AG04449 (cell line): ENCODE data around the gene RIC8B.

Experiments
- CTCF ChIA-PET: fragments of 350-600 bp; formaldehyde crosslinking; extraction: SDS; loops from one replicate; lab custom pipeline; 2021; ENCODE audit warnings: antibody characterized with exemption; lab: Yijun Ruan, JAX
- POLR2A ChIA-PET: fragments of 400-600, 350-600 bp; formaldehyde crosslinking; extraction: SDS; loops from one replicate; lab custom pipeline; 2020; ENCODE audit warnings: antibody characterized with exemption, inconsistent platforms; lab: Yijun Ruan, JAX
- DNase-seq: peaks from one replicate; pipeline ENCODE4 v3.0.0-alpha.2; 2010; ENCODE audit warnings: low read depth, low spot score
- H3K4me3 ChIP-seq: 2 replicates; pipeline ENCODE4 v1.5.1; 2011; ENCODE audit warnings: low read depth, mild to moderate bottlenecking, control low read depth, low read length
- TF ChIP-seq, protein P1 (sequence below): IDR thresholded peaks from one replicate; pipeline ENCODE4 v1.5.1; 2011; ENCODE audit warnings: mild to moderate bottlenecking, moderate library complexity, low read length, control low read depth, inconsistent platforms; ENCODE audit not compliant: insufficient read depth; ENCODE audit errors: missing control alignments

The RIC8B gene

DNA sequence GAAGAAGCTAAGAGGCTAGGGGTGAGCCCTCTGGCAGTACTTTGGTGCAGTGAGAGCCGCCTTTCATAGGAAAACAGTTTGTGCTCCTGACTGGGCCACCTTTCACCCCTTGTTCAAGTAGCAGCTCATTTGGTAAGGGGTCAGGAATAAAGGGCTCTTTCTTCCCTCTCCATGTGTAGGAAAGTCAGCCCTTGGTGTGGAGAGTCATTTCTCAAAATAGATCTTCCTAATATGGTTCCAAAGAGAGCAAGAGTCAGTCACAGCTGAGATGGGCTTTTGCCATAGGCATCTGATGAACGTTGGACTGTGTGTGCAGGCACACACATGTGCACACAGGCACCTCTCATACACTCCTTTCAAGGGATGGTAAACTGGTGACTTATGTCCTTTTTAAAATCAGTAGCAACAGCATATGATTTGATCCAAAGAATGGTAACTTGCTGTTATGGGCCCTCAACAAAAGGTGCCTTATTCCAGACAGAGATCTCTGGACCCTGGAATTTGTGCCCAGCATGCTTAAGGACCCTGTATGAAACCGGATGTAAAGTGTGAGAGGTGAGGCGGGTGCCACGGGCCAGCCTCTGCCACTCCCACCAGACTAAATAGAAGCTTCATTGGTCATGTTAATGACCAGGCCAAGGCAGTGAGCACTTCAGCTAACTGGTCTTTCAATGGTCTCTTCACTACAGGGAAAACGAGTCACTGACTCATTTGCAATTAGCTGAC lies 16.7 kb upstream of the RIC8B start:
- CTCF ChIA-PET = interaction anchor here (0.8 kb wide), 1 partner anchor 370 kb away, joined by 4 read pairs; no protein-coding TSS in a partner anchor
- TF ChIP-seq, protein P1, sequence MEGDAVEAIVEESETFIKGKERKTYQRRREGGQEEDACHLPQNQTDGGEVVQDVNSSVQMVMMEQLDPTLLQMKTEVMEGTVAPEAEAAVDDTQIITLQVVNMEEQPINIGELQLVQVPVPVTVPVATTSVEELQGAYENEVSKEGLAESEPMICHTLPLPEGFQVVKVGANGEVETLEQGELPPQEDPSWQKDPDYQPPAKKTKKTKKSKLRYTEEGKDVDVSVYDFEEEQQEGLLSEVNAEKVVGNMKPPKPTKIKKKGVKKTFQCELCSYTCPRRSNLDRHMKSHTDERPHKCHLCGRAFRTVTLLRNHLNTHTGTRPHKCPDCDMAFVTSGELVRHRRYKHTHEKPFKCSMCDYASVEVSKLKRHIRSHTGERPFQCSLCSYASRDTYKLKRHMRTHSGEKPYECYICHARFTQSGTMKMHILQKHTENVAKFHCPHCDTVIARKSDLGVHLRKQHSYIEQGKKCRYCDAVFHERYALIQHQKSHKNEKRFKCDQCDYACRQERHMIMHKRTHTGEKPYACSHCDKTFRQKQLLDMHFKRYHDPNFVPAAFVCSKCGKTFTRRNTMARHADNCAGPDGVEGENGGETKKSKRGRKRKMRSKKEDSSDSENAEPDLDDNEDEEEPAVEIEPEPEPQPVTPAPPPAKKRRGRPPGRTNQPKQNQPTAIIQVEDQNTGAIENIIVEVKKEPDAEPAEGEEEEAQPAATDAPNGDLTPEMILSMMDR = no peak
- H3K4me3 ChIP-seq = no peak overlapping the region
- POLR2A ChIA-PET = no interaction called here
- DNase-seq = no peak

DNA sequence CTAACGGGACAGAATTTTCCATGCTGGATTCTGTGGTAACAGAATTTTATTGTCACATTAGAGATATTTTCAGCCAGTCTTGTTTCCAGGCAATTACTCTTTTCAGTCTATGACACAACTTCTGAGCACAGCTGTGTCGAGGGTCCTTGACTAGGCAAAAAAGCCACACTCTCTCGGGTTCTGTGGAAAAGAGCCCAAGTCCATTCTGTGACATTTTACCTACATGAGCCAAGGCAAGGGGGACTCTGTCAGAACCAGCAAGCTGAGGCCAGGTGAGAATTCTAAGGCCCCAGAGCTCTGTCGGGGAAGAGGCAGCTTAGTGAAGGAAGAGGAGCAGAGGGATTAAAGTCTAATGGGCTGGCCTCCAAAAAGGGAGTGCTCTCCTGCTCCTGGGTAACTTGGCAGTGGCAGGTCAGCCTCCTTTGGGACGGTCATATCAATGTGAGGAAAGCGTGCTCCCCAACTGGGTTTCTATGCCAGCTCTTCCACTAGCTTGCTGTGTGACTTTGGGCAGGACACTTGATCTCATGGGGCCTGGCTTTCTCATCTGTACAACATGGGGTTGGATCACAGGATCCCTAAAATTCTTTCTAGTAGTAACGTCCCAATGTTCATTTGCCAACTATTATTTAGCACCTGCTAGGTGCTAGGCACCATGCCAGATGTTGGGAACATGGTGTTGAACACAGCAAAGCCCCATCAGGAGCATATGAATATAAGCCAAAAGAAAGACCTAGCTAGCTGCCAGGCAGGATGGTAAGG lies 16.0 kb upstream of the RIC8B start:
- DNase-seq = no peak
- TF ChIP-seq, protein P1 = no peak
- CTCF ChIA-PET = interaction anchor here (0.8 kb wide), 1 partner anchor 371 kb away, joined by 4 read pairs; no protein-coding TSS in a partner anchor
- POLR2A ChIA-PET = no interaction called here
- H3K4me3 ChIP-seq = no peak overlapping the region

DNA sequence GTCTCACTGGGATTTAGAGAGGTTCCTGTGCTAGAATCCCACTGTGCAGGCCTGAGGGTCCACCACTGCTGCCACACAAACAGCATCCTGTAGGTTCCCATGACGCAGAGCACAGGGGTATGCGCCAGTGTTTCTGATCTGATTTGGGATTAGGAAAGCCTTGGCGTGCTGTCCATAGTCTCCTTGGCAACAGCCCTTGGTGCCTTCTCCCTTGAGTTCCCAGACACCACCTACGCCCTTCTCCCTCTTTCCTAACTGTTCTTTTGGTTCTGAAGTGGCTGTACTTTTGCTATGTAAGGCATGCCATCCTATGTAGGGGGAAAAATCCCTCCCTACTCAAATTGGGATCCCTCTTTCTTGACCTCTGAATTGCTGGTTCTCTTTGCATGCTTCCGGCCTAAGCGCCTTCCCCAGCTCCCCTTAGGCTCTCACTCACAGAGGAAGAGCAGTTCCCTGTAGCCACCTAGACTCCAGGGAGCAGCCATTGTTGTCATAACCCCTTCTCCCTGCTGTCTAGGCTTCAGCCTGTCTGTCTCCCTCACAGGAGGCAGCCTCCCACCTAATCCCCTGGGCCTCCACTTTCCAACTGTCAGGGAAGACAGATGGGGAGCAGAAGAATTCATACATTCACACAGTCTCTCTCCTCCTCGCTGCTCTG lies 14.8 kb upstream of the RIC8B start:
- ChIA-PET POLR2A (no interaction called here), CTCF (no interaction called here)
- TF ChIP-seq, protein P1 = no peak
- H3K4me3 ChIP-seq = no peak overlapping the region
- DNase-seq = no peak

DNA sequence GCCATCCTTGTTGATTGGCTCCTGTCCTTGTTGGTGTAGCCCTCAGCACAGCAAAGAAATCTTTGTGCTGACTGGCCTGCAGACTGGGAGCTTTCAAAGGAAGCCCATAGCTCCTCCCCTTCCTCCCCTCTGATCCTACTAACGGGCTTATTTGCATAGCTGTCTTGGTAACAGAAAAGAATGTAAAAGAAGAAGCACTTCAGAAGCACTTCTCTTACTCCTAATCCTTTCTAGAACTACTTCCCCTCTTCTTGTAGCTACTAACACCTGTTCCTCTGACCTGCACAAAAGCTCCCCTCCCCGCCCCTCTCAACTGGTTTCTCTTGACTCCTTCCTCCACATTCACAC lies 14.3 kb upstream of the RIC8B start:
- ChIA-PET POLR2A (interaction anchor here (0.6 kb wide), 1 partner anchor 12 kb away, joined by 3 read pairs; no protein-coding TSS in a partner anchor), CTCF (no interaction called here)
- TF ChIP-seq, protein P1 = no peak
- DNase-seq = no peak
- H3K4me3 ChIP-seq = no peak overlapping the region

DNA sequence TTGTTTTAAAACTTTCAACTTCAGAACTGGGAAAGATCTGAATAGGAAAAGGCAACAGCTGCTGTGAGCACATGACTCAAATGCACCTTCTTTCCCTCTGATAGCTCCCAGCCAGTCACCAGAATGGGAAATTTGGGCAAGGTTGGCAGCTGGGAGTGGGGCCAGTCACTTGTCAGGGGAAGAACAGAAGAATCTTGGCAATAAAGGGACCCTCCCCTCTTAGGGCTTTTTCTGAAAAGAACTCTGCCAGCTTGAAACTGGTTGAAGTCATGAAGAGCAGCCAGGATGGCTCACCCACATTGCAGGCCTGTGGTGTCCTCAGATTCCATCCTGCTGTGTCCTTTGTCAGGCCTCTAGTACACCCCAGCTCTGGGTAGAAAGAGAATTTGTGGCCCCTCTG lies 10.3 kb upstream of the RIC8B start:
- ChIA-PET POLR2A (no interaction called here), CTCF (no interaction called here)
- TF ChIP-seq, protein P1 = no peak
- DNase-seq = no peak
- no peak overlapping the region for H3K4me3 ChIP-seq

DNA sequence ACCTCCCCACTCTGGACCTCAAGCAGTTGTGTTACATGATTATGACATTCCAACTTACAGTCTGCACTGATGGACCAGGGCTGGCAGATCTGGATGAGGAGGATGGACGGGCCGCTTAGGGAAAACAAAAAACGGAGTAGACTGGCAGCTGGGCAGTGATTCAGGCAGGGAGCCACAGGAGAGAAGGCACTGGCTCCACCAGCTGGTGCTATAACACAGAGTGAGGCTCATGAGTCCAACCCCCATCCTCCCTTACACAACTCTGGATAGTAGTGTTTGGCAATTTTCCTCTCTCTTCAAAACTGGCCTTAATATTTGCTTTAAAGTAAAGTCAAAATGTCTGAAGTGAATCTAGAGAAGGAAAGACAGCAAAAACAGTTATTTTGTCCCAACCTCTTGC lies 9.7 kb upstream of the RIC8B start:
- ChIA-PET POLR2A (no interaction called here), CTCF (no interaction called here)
- TF ChIP-seq, protein P1 = no peak
- H3K4me3 ChIP-seq = no peak overlapping the region
- no peak for DNase-seq
